Measurements from ENCODE around the gene IFNGR1. TPM values are rescaled to one million over a fixed set of nuclear protein-coding genes. Genes with fewer than 3 reads are reported as not detected.

Gene IFNGR1
- polyA plus RNA-seq, 6 donors from 2014 or later, result 62.8 to 86.0 (median 70.8) TPM

GRCh38 chr6:137163732-137164318 is 55.4 kb downstream of the IFNGR1 start:
- Mint-ChIP-seq H3K4me1 (peaks cover 37 to 65% (median 59%) of the 10 kb centered on the region in 3 donors), H3K9me3 (peaks cover 3 to 16% (median 6%) of the 10 kb centered on the region in 7 donors), H3K36me3 (peaks cover 10 to 12% of the 10 kb centered on the region in 2 donors), H3K4me3 (peak overlapping the region in 3 of 8 donors; percentile 3 to 40 (median 37)), H3K27me3 (no peaks in the 10 kb centered on the region), H3K27ac (peak overlapping the region in 2 of 6 donors; percentile 36 to 50)
- DNase-seq (no peak), ATAC-seq (ENCODE audit: low read depth in 2 of 2) (no peak)

GRCh38 chr6:137162692-137163306 is 56.4 kb downstream of the IFNGR1 start:
- Mint-ChIP-seq H3K36me3 (peaks cover 10 to 12% of the 10 kb centered on the region in 2 donors), H3K27me3 (no peaks in the 10 kb centered on the region), H3K9me3 (peaks cover 3 to 16% (median 6%) of the 10 kb centered on the region in 7 donors), H3K27ac (peak overlapping the region in 1 of 6 donors; percentile 54), H3K4me1 (peaks cover 37 to 59% (median 58%) of the 10 kb centered on the region in 3 donors), H3K4me3 (no peak overlapping the region)
- DNase-seq, result no peak
- ATAC-seq (ENCODE audit: low read depth in 2 of 2), result no peak

DNA sequence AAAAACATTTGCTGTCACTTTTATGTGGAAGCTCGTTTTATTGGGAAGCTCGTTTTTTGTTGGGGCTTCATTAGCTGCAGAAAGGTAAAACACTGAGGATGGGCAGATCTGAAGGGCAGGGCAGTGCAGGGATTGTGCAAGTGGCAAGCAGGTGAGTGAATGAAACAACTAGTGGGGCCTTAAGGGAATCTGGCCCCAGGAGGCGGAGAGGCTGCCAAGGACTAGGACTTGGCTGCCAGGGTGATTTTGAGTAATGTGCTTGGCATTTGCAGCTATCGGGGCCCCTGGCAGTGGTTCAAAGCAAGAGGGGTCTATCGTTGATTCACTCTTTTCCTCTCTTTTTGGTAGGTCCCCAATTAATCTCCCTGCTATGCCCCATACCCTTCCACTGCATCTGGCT is 57.2 kb downstream of the IFNGR1 start:
- peaks cover 34 to 51% (median 50%) of the 10 kb centered on the region in 3 donors for H3K4me1 Mint-ChIP-seq
- no peak overlapping the region for H3K4me3 Mint-ChIP-seq
- ATAC-seq (ENCODE audit: low read depth in 2 of 2), result no peak
- H3K9me3 Mint-ChIP-seq, result peaks cover 3 to 16% (median 6%) of the 10 kb centered on the region in 7 donors
- DNase-seq, result no peak
- no peaks in the 10 kb centered on the region for H3K27me3 Mint-ChIP-seq
- H3K36me3 Mint-ChIP-seq, result peaks cover 10 to 12% of the 10 kb centered on the region in 2 donors
- peak overlapping the region in 1 of 6 donors; percentile 54 for H3K27ac Mint-ChIP-seq

DNA sequence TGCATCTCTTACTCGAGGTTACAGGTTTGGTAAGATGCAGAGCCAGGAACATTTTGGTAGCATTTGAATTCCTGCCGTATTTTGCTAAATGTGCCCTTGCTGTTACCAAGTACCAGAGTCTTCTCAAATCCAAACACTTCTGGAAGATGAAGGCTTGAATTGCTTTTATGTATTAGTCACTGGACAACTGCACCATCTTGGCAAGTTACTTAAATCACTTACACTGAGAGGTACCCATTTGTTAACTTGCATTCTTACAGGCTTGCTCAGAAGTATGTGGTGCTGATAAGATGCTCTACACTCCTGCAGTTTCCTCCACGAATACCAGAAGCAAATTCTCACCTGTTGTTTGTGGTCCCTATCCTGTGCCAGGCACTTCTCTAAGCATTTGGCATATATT is 58.4 kb downstream of the IFNGR1 start:
- ATAC-seq (ENCODE audit: low read depth in 2 of 2) (no peak), DNase-seq (no peak)
- Mint-ChIP-seq H3K36me3 (peaks cover 10 to 12% of the 10 kb centered on the region in 2 donors), H3K27ac (no peak overlapping the region), H3K27me3 (no peaks in the 10 kb centered on the region), H3K9me3 (peaks cover 3 to 16% (median 6%) of the 10 kb centered on the region in 7 donors), H3K4me1 (peaks cover 36 to 52% (median 49%) of the 10 kb centered on the region in 3 donors), H3K4me3 (no peak overlapping the region)

- Mint-ChIP-seq H3K9me3 (peaks cover 3 to 16% (median 6%) of the 10 kb centered on the region in 7 donors), H3K36me3 (peaks cover 10 to 12% of the 10 kb centered on the region in 2 donors), H3K27ac (no peak overlapping the region), H3K27me3 (no peaks in the 10 kb centered on the region), H3K4me1 (peaks cover 35 to 52% (median 46%) of the 10 kb centered on the region in 3 donors), H3K4me3 (no peak overlapping the region)
- ATAC-seq (ENCODE audit: low read depth in 2 of 2) (no peak), DNase-seq (no peak)
These were observed 59.3 kb downstream of the IFNGR1 start for GRCh38 chr6:137159912-137160311.

- ATAC-seq (ENCODE audit: low read depth in 2 of 2), result no peak
- Mint-ChIP-seq H3K4me1 (peaks cover 24 to 47% (median 46%) of the 10 kb centered on the region in 3 donors), H3K9me3 (peaks cover 0 to under 1% (median 0%) of the 10 kb centered on the region in 7 donors), H3K36me3 (no peaks in the 10 kb centered on the region), H3K27me3 (no peaks in the 10 kb centered on the region), H3K4me3 (no peak overlapping the region), H3K27ac (no peak overlapping the region)
- DNase-seq, result no peak
These were observed 61.6 kb downstream of the IFNGR1 start for GRCh38 chr6:137157601-137158000.

DNA sequence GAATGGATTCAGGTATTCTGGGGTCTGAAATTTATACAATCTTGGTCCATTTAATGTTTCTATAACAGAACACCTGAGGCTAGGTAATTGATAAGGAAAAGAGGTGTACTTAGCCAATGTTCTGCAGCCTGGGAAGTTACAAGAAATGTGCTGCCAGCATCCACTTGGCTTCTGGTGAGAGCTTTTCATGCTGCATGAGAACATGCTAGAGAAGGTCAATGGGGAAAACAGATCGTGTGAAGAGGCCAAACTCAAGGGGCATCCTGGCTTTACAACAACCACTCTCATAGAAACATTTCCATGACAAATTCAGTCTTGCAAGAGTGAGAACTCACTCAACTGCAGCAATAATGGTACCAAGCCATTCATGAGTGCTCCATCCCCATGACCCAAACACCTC is 62.5 kb downstream of the IFNGR1 start:
- Mint-ChIP-seq H3K4me3 (no peak overlapping the region), H3K36me3 (no peaks in the 10 kb centered on the region), H3K9me3 (peaks cover 0 to 4% (median 0%) of the 10 kb centered on the region in 7 donors), H3K27ac (no peak overlapping the region), H3K27me3 (no peaks in the 10 kb centered on the region), H3K4me1 (peaks cover 21 to 52% (median 42%) of the 10 kb centered on the region in 3 donors)
- ATAC-seq (ENCODE audit: low read depth in 2 of 2) (no peak), DNase-seq (no peak)

DNA sequence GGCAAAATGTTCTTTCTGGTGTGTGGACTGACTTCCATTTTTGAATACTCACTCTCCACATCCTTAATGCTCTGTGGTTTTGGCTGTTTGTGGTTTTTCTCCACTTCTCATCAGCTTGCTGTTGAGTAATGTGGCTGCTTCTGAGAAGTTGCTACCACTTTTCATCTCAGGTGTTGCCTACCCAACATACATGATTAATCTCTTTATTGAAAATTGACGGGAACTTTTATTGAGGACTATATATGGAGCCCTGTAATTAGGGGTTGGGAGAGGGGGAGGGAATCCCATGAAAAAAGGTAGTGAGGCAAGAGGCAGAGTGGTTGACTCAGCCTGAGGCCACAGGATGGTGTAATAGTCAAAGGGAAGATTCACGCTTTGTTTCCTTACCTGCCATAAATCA is 63.4 kb downstream of the IFNGR1 start:
- H3K9me3 Mint-ChIP-seq, result peaks cover 0 to 4% (median 0%) of the 10 kb centered on the region in 7 donors
- H3K27me3 Mint-ChIP-seq, result no peaks in the 10 kb centered on the region
- peak; percentile 87 to 92 for ATAC-seq (ENCODE audit: low read depth in 2 of 2)
- DNase-seq, result peak; percentile 39
- peaks cover 14 to 43% (median 36%) of the 10 kb centered on the region in 3 donors for H3K4me1 Mint-ChIP-seq
- peak overlapping the region in 6 of 8 donors; percentile 9 to 74 (median 34) for H3K4me3 Mint-ChIP-seq
- peak overlapping the region in 3 of 6 donors; percentile 7 to 84 (median 23) for H3K27ac Mint-ChIP-seq
- H3K36me3 Mint-ChIP-seq, result no peaks in the 10 kb centered on the region

- H3K36me3 Mint-ChIP-seq, result no peaks in the 10 kb centered on the region
- H3K27me3 Mint-ChIP-seq, result no peaks in the 10 kb centered on the region
- peak overlapping the region in 4 of 6 donors; percentile 3 to 78 (median 32) for H3K27ac Mint-ChIP-seq
- peak; percentile 62 to 74 for ATAC-seq (ENCODE audit: low read depth in 2 of 2)
- DNase-seq, result peak; percentile 21
- peak overlapping the region in 3 of 8 donors; percentile 6 to 64 (median 32) for H3K4me3 Mint-ChIP-seq
- peaks cover 0 to 4% (median 0%) of the 10 kb centered on the region in 7 donors for H3K9me3 Mint-ChIP-seq
- peaks cover 14 to 33% (median 32%) of the 10 kb centered on the region in 3 donors for H3K4me1 Mint-ChIP-seq
These were observed 69.1 kb downstream of the IFNGR1 start for GRCh38 chr6:137150072-137150471.

GRCh38 chr6:137149035-137149393 is 70.2 kb downstream of the IFNGR1 start:
- Mint-ChIP-seq H3K4me3 (no peak overlapping the region), H3K36me3 (no peaks in the 10 kb centered on the region), H3K27me3 (no peaks in the 10 kb centered on the region), H3K27ac (peak overlapping the region in 3 of 6 donors; percentile 15 to 42 (median 27)), H3K4me1 (peaks cover 14 to 31% (median 23%) of the 10 kb centered on the region in 3 donors), H3K9me3 (peaks cover 0 to 4% (median 0%) of the 10 kb centered on the region in 7 donors)
- no peak for DNase-seq
- no peak for ATAC-seq (ENCODE audit: low read depth in 2 of 2)

DNA sequence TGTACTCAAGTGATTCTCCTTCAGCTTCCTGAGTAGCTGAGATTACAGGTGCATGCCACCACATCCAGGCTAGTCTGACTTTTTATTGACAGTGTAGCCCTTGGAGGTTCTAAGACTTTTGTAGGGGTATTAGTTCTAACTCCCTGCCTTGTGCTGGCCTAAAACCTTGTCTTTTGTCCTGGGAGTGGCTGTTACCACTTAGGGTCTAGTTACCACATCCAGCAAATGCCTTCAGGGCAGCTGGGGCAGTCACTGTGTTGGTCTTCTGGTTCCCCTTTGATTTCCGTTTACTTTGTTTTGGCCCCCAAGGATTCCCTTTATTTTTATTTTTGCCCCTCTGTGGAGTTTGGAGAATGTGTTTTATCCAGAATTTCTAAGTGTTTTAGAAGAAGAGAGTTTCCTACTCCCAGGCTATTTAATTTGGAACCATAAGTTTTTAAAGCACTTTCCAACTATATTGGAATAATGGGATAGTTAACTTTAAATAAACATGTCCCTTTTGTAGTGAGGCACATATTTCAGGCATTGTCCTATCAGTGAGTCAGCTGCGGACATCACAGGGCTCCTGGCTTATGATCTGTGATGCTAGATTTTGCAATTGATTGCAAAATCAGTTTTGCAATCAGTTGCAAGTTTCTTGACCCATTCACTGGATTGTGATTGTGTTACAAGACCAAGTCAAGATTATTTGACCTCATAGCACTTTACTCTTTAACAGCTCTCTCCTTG is 70.7 kb downstream of the IFNGR1 start:
- ATAC-seq (ENCODE audit: low read depth in 2 of 2), result no peak
- H3K4me3 Mint-ChIP-seq, result no peak overlapping the region
- H3K9me3 Mint-ChIP-seq, result peaks cover 0 to 4% (median 0%) of the 10 kb centered on the region in 7 donors
- H3K4me1 Mint-ChIP-seq, result peaks cover 14 to 26% (median 19%) of the 10 kb centered on the region in 3 donors
- no peak overlapping the region for H3K27ac Mint-ChIP-seq
- H3K36me3 Mint-ChIP-seq, result no peaks in the 10 kb centered on the region
- no peaks in the 10 kb centered on the region for H3K27me3 Mint-ChIP-seq
- DNase-seq, result no peak
